Endometrium (tissue), 2 donors: ENCODE data around the gene KCNMB3.

ENCODE experiments used
- FAIRE-seq: peaks from 2 replicates; lab custom pipeline; 2012; peaks lifted over from hg19 to GRCh38; lab: Jason Lieb, UNC
- donor health status: control.
- donor health status: control.

Gene KCNMB3

DNA sequence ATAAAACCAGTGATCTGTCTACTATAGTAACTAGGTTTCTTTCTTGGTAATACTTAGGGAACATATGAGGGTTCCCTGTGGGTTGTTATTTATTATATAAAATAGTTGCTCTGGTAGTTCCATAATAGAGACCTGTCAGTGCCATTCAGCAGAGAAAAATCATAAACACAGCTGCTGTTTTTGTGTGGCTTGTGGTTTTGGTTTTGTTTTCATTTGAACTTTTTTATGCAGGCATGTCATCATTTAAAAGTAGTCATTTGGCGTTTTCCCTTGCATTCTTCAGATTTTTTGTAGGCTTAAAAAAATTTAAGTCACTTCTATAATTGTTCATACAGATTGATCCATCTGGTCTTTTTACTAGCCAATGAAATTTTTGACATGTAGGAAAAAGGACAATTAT, 54.8 kb downstream of the KCNMB3 start:
- no peak for FAIRE-seq

- no peak for FAIRE-seq
Measured at GRCh38 chr3:179194931-179195330, 56.0 kb downstream of the KCNMB3 start.
